GM12892 (cell line): ENCODE results near the gene SSH3.

Experiments
- POLR2A ChIP-seq: IDR thresholded peaks from 2 replicates; pipeline ENCODE4 v1.6.1; 2011; ENCODE audit warnings: low read depth, low read length, control low read depth
- POLR2AphosphoS5 ChIP-seq: IDR thresholded peaks from 2 replicates; pipeline ENCODE4 v1.6.1; 2011; ENCODE audit warnings: low read depth, low read length, control low read depth
- TAF1 ChIP-seq: IDR thresholded peaks from 2 replicates; pipeline ENCODE4 v1.6.1; 2011; ENCODE audit warnings: low read depth, mild to moderate bottlenecking, control low read depth, low read length, borderline replicate concordance

GRCh38 chr11:67267188-67268080 lies 35.9 kb upstream of the SSH3 start:
- TF ChIP-seq POLR2A (peak; percentile 33), POLR2AphosphoS5 (no peak; the same call in none of the 2 replicates), TAF1 (0 out of 2 replicates have a peak, but pooled peaks have one; percentile 43)
